SU-DHL-6 (cell line): ENCODE data around the gene MROH8.

ENCODE experiments used
- H2AFZ ChIP-seq: fragments of 200-600 bp; sonication (generic); 2 replicates; pipeline ENCODE4 v1.6.1; 2014; ENCODE audit warnings: low read depth, mild to moderate bottlenecking, moderate library complexity, mixed read lengths, antibody characterized with exemption, low read length; ENCODE audit not compliant: severe bottlenecking
- H3F3A ChIP-seq: fragments of 200-600 bp; shearing (Covaris generic); 2 replicates; pipeline ENCODE4 v1.6.0; 2016; ENCODE audit warnings: antibody characterized with exemption, mild to moderate bottlenecking; ENCODE audit not compliant: insufficient read depth
- H3K27ac ChIP-seq: fragments of 200-600 bp; sonication (generic); 2 replicates; pipeline ENCODE4 v1.5.1; 2016; ENCODE audit warnings: low read depth, mild to moderate bottlenecking, low read length, moderate library complexity, mixed read lengths
- H3K27me3 ChIP-seq: fragments of 200-600 bp; sonication (generic), shearing (Covaris generic); 2 replicates; pipeline ENCODE4 v1.6.0; 2014; ENCODE audit warnings: mild to moderate bottlenecking, low read length
- H3K36me3 ChIP-seq: fragments of 200-600 bp; sonication (generic); 2 replicates; pipeline ENCODE4 v1.6.1; 2014; ENCODE audit warnings: mild to moderate bottlenecking, low read length, mixed read lengths
- H3K4me2 ChIP-seq: fragments of 300-600, 200-600 bp; shearing (Covaris generic), sonication (generic); 2 replicates; pipeline ENCODE4 v1.6.0; 2014; ENCODE audit warnings: low read length, low read depth, mild to moderate bottlenecking; ENCODE audit not compliant: poor library complexity, severe bottlenecking
- H3K4me3 ChIP-seq: fragments of 200-600 bp; sonication (generic); 2 replicates; pipeline ENCODE4 v1.5.1; 2014; ENCODE audit warnings: antibody characterized with exemption, low read length, mild to moderate bottlenecking, mixed read lengths; ENCODE audit not compliant: insufficient read depth, poor library complexity, severe bottlenecking
- H3K79me2 ChIP-seq: fragments of 200-600 bp; sonication (generic); 2 replicates; pipeline ENCODE4 v1.6.1; 2014; ENCODE audit warnings: mild to moderate bottlenecking, low read length, moderate library complexity; ENCODE audit not compliant: insufficient read depth
- H3K9ac ChIP-seq: fragments of 200-600 bp; sonication (generic); 2 replicates; pipeline ENCODE4 v1.7.0; 2014; ENCODE audit warnings: mild to moderate bottlenecking, low read length
- H3K9me2 ChIP-seq: fragments of 200-600 bp; sonication (generic); replicated peaks from 2 replicates; pipeline ENCODE4 v1.6.1; 2014; ENCODE audit warnings: low read length; ENCODE audit not compliant: insufficient read depth
- H3K9me3 ChIP-seq: fragments of 200-600 bp; sonication (generic); 2 replicates; pipeline ENCODE4 v1.6.1; 2014; ENCODE audit warnings: low read length, mixed read lengths; ENCODE audit not compliant: insufficient read depth
- H4K20me1 ChIP-seq: fragments of 200-600 bp; sonication (generic); 2 replicates; pipeline ENCODE4 v1.6.1; 2014; ENCODE audit warnings: low read depth, mild to moderate bottlenecking, antibody characterized with exemption, low read length, moderate library complexity, mixed read lengths
- CTCF ChIP-seq: fragments of 200-600 bp; sonication (generic); IDR thresholded peaks from one replicate; pipeline ENCODE4 v1.5.1; 2017; ENCODE audit warnings: antibody characterized with exemption, mild to moderate bottlenecking, low read length, moderate library complexity; ENCODE audit not compliant: insufficient read depth, poor library complexity, severe bottlenecking
- EZH2phosphoT487 ChIP-seq: fragments of 200-600 bp; sonication (generic), shearing (Covaris generic); conservative IDR thresholded peaks from 2 replicates; pipeline ENCODE4 v1.6.1; 2018; ENCODE audit warnings: mild to moderate bottlenecking, antibody characterized with exemption, low read length, moderate library complexity, mixed read lengths

MROH8 gene

GRCh38 chr20:37095108-37095598 lies 84.2 kb downstream of the MROH8 start:
- TF ChIP-seq EZH2phosphoT487 (no peak), CTCF (no peak)
- peaks cover 9% of the 10 kb centered on the region; the same call in 1 of the 2 replicates for H3K36me3 ChIP-seq
- peaks cover 5% of the 10 kb centered on the region; the same call in 1 of the 2 replicates for H3F3A ChIP-seq
- no peaks in the 10 kb centered on the region for H4K20me1 ChIP-seq
- no peaks in the 10 kb centered on the region for H3K27me3 ChIP-seq
- no peaks in the 10 kb centered on the region for H3K9me3 ChIP-seq
- peak overlapping the region; percentile 90 for H2AFZ ChIP-seq
- peak overlapping the region; percentile 75 for H3K9ac ChIP-seq
- no peaks in the 10 kb centered on the region for H3K9me2 ChIP-seq
- peak overlapping the region; percentile 63 for H3K4me3 ChIP-seq
- peaks cover 53% of the 10 kb centered on the region for H3K79me2 ChIP-seq
- peak overlapping the region; percentile 76 for H3K27ac ChIP-seq
- peak overlapping the region; percentile 63 for H3K4me2 ChIP-seq

- H3K9ac ChIP-seq = no peak overlapping the region
- H3K27ac ChIP-seq = no peak overlapping the region
- H4K20me1 ChIP-seq = 0 out of 2 replicates have a peak, but pooled peaks cover 4% of the 10 kb centered on the region
- no peaks in the 10 kb centered on the region for H3K9me2 ChIP-seq
- H3K27me3 ChIP-seq = no peaks in the 10 kb centered on the region
- peaks cover 5% of the 10 kb centered on the region; the same call in 1 of the 2 replicates for H3F3A ChIP-seq
- H3K9me3 ChIP-seq = no peaks in the 10 kb centered on the region
- peaks cover 37% of the 10 kb centered on the region for H3K36me3 ChIP-seq
- no peak overlapping the region for H3K4me3 ChIP-seq
- no peak overlapping the region for H3K4me2 ChIP-seq
- H3K79me2 ChIP-seq = peaks cover 90% of the 10 kb centered on the region
- H2AFZ ChIP-seq = no peak overlapping the region
- TF ChIP-seq CTCF (no peak), EZH2phosphoT487 (no peak)
Measured at GRCh38 chr20:37090407-37090806, 88.9 kb downstream of the MROH8 start.

- H3K79me2 ChIP-seq = peaks cover 95% of the 10 kb centered on the region
Measured at GRCh38 chr20:37081717-37082289, 97.5 kb downstream of the MROH8 start.

More at GRCh38 chr20:37081717-37082289, 97.5 kb downstream of the MROH8 start:
- Histone ChIP-seq H4K20me1 (0 out of 2 replicates have a peak, but pooled peaks cover 4% of the 10 kb centered on the region), H3F3A (no peaks in the 10 kb centered on the region), H3K4me2 (no peak overlapping the region), H3K36me3 (peaks cover 33% of the 10 kb centered on the region; the same call in 1 of the 2 replicates), H3K9me3 (no peaks in the 10 kb centered on the region), H3K27me3 (no peaks in the 10 kb centered on the region), H3K9ac (no peak overlapping the region), H2AFZ (no peak overlapping the region), H3K9me2 (no peaks in the 10 kb centered on the region), H3K4me3 (no peak overlapping the region), H3K27ac (no peak overlapping the region)
- TF ChIP-seq CTCF (peak; percentile 62), EZH2phosphoT487 (no peak)
